ENCODE results near the gene MN1. TPM values are rescaled to one million over a fixed set of nuclear protein-coding genes. Genes with fewer than 3 reads are reported as not detected.

The MN1 gene
- total RNA-seq, 2 donors from 2014 or later: 1.0 to 5.6 TPM

DNA sequence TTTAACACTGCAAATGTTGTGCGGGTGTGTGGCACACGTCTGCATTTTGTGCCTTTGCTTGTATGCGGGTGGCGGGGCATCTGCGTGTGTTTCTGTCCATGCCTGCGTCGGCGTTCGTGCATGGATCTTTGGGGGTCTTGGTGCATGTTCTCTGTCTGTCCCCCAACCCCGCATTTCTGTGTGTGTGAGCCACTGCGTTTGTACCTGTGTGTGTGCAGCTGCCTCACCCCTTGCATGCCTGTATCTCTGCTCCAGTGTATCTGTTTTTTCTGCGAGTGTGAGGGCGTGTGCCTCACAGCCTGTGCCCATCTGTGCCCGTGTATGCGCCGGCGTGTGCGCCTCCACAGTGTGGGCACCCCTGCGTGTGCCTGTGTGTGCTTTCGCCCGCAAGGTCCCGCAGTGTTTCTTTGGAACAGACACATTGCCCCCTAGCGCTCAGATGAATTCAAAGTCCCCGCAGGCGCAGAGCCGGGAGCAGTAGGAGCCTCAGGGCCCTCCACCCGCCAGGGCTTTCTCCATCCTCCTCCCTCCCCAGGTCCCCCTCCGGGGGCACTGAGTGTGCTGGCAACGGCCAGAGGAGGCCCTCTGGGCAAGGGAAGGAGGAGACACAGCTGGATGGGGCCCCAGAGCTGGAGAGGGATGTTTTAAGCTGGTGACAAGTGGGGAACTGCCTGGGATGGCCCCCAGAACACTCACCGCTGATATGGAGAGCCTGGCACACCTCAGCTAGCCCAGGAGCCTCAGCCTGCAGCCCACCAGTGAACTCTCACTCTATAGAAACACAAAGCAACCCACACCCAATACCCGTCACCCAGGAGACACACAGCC is 3.1 kb upstream of the MN1 start:
- DNase-seq (peak; percentile 72 to 77 (median 75)), ATAC-seq (peak; percentile 62)
- Histone ChIP-seq H3K9me3 (no peaks in the 10 kb centered on the region), H3K36me3 (replicated peaks in 1 of 2; ENCODE audit: insufficient read depth in 1 of 2, low read depth in 2 of 2) (no peaks in the 10 kb centered on the region), H3K4me1 (peaks cover 32% of the 10 kb centered on the region), H3K27ac (no peak overlapping the region), H3K27me3 (peaks cover 0 to 9% of the 10 kb centered on the region in 2 donors), H3K4me3 (no peak overlapping the region)
- TF ChIP-seq, protein P1, sequence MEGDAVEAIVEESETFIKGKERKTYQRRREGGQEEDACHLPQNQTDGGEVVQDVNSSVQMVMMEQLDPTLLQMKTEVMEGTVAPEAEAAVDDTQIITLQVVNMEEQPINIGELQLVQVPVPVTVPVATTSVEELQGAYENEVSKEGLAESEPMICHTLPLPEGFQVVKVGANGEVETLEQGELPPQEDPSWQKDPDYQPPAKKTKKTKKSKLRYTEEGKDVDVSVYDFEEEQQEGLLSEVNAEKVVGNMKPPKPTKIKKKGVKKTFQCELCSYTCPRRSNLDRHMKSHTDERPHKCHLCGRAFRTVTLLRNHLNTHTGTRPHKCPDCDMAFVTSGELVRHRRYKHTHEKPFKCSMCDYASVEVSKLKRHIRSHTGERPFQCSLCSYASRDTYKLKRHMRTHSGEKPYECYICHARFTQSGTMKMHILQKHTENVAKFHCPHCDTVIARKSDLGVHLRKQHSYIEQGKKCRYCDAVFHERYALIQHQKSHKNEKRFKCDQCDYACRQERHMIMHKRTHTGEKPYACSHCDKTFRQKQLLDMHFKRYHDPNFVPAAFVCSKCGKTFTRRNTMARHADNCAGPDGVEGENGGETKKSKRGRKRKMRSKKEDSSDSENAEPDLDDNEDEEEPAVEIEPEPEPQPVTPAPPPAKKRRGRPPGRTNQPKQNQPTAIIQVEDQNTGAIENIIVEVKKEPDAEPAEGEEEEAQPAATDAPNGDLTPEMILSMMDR (IDR thresholded peaks at IDR 0.05): peak; percentile 50 to 71 (median 67)
- TF ChIP-seq POLR2A (IDR thresholded peaks at IDR 0.05): no peak
- intact Hi-C loops (cut with DNase I): loop anchor here (10.0 kb wide), 2 partner anchors 400 to 1050 kb away; no protein-coding TSS in a partner anchor
- WGBS, 2 donors: 32 to 45% methylated on average over 12 to 31 of the region's 31 CpGs

DNA sequence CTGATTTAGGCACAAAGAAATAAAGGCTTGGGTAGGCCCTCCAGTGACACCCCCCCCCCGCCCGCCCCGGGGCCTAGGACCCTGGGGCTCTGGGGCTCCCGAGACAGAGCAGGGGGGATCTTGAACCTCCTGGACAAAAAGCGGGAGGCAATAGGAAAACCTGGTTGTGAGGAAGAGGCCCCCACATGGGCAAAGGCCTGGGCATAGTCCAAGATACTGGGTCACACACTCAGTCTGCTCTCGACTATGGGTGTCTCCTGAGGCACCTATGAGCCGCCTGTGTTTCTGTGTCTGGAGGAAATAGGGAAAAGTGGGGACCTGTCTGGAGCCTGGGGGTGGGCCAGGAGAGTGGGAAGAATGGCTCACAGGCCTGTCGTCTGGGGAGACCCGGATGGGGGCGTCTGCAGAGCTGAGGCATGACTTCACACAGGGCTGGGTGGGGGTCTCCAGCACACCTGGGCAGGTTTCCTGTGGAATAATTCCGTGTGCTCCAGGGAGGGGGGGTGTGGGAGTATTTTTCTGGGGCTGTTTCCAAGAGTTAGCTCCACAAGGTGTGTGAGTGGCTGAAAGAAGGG is 2.4 kb upstream of the MN1 start:
- DNase-seq (no peak), ATAC-seq (no peak)
- intact Hi-C loops (cut with DNase I): loop anchor here (10.0 kb wide), 2 partner anchors 399 to 1049 kb away; no protein-coding TSS in a partner anchor
- H3K4me3 ChIP-seq: no peak overlapping the region
- peaks cover 0 to 9% of the 10 kb centered on the region in 2 donors for H3K27me3 ChIP-seq
- no peak overlapping the region for H3K27ac ChIP-seq
- 65% methylated on average over 11 of the region's 11 CpGs for WGBS, 2 donors
- no peaks in the 10 kb centered on the region for H3K9me3 ChIP-seq
- TF ChIP-seq, protein P1 (IDR thresholded peaks at IDR 0.05): no peak
- no peak for TF ChIP-seq POLR2A (IDR thresholded peaks at IDR 0.05)
- H3K36me3 ChIP-seq (replicated peaks in 1 of 2; ENCODE audit: insufficient read depth in 1 of 2, low read depth in 2 of 2): no peaks in the 10 kb centered on the region
- peaks cover 34% of the 10 kb centered on the region for H3K4me1 ChIP-seq

DNA sequence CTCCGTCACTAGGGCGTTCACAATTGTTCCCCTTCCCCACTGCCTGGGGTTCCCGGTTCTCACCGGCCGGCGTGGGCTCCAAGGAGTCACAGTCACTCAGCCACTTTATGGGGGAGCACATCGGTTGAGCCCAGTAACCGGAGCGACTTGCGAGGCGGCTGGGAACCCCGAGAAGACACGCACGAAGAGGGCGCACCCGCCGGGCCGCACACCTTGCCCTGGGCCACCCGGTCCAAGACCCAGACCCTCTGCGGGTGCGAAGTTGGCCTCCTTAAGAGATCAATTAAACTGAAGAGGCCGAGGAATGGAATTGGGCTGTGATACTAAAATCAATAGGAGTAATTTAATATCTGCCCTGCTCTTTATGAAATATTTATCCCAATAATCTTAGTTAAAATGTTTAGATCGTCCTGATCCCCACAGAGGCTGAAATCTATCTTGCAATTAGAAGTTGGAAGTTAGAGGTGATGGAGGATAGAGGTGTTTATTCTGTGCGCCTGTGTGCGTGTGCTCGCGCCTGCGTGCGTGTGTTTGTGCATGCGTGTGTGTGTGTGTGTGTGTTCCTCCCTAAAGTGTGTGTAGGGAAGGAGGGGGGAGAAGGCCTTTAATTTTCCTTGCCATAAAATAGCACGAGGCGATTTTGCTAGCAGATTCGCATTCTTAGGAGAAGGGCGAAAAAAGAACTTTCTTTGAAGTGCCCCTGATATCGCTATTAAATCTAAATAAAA is 954 bp upstream of the MN1 start:
- DNase-seq: no peak
- peaks cover 0 to 9% of the 10 kb centered on the region in 2 donors for H3K27me3 ChIP-seq
- 13 to 15% methylated on average over 34 to 35 of the region's 35 CpGs for WGBS, 2 donors

DNA sequence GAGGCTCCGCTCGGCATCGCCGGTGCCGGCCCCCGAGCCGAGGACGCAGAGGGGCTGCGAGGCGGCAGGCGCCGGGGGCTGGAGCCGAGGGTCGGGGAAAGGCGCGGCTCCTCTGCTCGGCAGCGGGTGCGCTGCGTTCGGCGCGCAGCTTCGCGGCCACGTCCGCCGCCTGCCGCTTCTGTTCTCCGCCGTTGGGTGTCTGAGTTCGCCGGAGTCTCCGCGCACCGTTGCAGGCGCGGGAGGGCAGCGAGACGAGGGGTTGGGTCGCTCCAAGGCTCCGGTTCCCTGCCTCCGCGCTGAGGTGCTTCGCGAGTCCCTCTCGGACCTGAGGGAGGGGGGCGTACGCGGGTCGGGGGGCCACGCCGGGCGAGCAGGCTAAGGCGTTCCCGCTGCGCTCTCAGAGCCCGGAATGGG is 347 bp downstream of the MN1 start:
- peaks cover 0 to 9% of the 10 kb centered on the region in 2 donors for H3K27me3 ChIP-seq
- DNase-seq (peak in 3 of 4 donors; percentile 36 to 48 (median 39)), ATAC-seq (peak; percentile 45)
- intact Hi-C loops (cut with DNase I): loop anchor here (10.0 kb wide), 2 partner anchors 396 to 1046 kb away; no protein-coding TSS in a partner anchor
- no peaks in the 10 kb centered on the region for H3K9me3 ChIP-seq
- peak overlapping the region; percentile 74 to 80 for H3K4me3 ChIP-seq
- H3K4me1 ChIP-seq: peaks cover 34% of the 10 kb centered on the region
- H3K27ac ChIP-seq: peak overlapping the region; percentile 45 to 62 (median 49)
- WGBS, 2 donors: 0% methylated on average over 53 of the region's 58 CpGs; no CpG with 5 or more reads in 1 of the 2 donors
- no peak for TF ChIP-seq POLR2A (IDR thresholded peaks at IDR 0.05)
- TF ChIP-seq, protein P1 (IDR thresholded peaks at IDR 0.05): peak in 2 of 7 experiments; percentile 10 to 19
- H3K36me3 ChIP-seq (replicated peaks in 1 of 2; ENCODE audit: insufficient read depth in 1 of 2, low read depth in 2 of 2): no peaks in the 10 kb centered on the region

More for the DNA sequence above, 954 bp upstream of the MN1 start:
- Histone ChIP-seq H3K9me3 (no peaks in the 10 kb centered on the region), H3K4me3 (peak overlapping the region in 1 of 2 donors; percentile 80), H3K27ac (peak overlapping the region in 3 of 4 donors; percentile 46 to 62 (median 52)), H3K4me1 (peaks cover 34% of the 10 kb centered on the region), H3K36me3 (replicated peaks in 1 of 2; ENCODE audit: insufficient read depth in 1 of 2, low read depth in 2 of 2) (no peaks in the 10 kb centered on the region)
- TF ChIP-seq POLR2A (IDR thresholded peaks at IDR 0.05): no peak
- TF ChIP-seq, protein P1 (IDR thresholded peaks at IDR 0.05): no peak
- peak; percentile 5 for ATAC-seq
- intact Hi-C loops (cut with DNase I): loop anchor here (10.0 kb wide), 2 partner anchors 398 to 1048 kb away; no protein-coding TSS in a partner anchor
